Lower lobe of right lung (tissue), 2 donors: ENCODE measurements around the gene ARL6IP4. TPM values are rescaled to one million over a fixed set of nuclear protein-coding genes. Genes with fewer than 3 reads are reported as not detected.

ENCODE experiments used
- ATAC-seq, 2 donors: fragments of 200-7000 bp; cut with Tn5 transposase; one replicate each; pipeline ENCODE4 v1.9.1; 2020 to 2022; ENCODE audit warnings: mild to moderate bottlenecking in 2 of 2, moderate library complexity in 2 of 2
- DNase-seq: peaks from one replicate; pipeline ENCODE4 v3.0.0-alpha.2; 2020
- H3K27ac ChIP-seq: fragments of 200-600 bp; one replicate; pipeline ENCODE4 v1.8.0; 2022
- H3K27me3 ChIP-seq: fragments of 200-600 bp; one replicate; pipeline ENCODE4 v1.8.0; 2022; ENCODE audit warnings: low read depth
- H3K36me3 ChIP-seq: fragments of 200-600 bp; one replicate; pipeline ENCODE4 v1.8.0; 2022; ENCODE audit warnings: mild to moderate bottlenecking
- H3K4me1 ChIP-seq: fragments of 200-600 bp; one replicate; pipeline ENCODE4 v1.8.0; 2022
- H3K4me3 ChIP-seq: fragments of 200-600 bp; one replicate; pipeline ENCODE4 v1.8.0; 2022; ENCODE audit warnings: mild to moderate bottlenecking
- H3K9me3 ChIP-seq: fragments of 200-600 bp; one replicate; pipeline ENCODE4 v1.8.0; 2022
- CTCF ChIP-seq: fragments of 200-600 bp; IDR thresholded peaks from one replicate; pipeline ENCODE4 v1.8.0; 2022; ENCODE audit warnings: antibody characterized with exemption, mild to moderate bottlenecking
- intact Hi-C: fragments of 100-400 bp; cut with DNase I; formaldehyde crosslinking; loops from one replicate; pipeline ENCODE4 v1.11.0; 2022
- total RNA-seq: library from RNA; stranded (reverse); fragmentation: NEBNext Ultra II Directional; extraction: Animal tissue kit (Norgen Biotek cat#: 25700); gene quantifications from one replicate; pipeline ENCODE4 v1.2.1, GENCODE V29; 2021
- donor health status: DM: no; HTN: yes; CAD: no; lungs with severe emphysema.

The ARL6IP4 gene
- total RNA-seq, 1 donor from 2014 or later = 139 TPM

DNA sequence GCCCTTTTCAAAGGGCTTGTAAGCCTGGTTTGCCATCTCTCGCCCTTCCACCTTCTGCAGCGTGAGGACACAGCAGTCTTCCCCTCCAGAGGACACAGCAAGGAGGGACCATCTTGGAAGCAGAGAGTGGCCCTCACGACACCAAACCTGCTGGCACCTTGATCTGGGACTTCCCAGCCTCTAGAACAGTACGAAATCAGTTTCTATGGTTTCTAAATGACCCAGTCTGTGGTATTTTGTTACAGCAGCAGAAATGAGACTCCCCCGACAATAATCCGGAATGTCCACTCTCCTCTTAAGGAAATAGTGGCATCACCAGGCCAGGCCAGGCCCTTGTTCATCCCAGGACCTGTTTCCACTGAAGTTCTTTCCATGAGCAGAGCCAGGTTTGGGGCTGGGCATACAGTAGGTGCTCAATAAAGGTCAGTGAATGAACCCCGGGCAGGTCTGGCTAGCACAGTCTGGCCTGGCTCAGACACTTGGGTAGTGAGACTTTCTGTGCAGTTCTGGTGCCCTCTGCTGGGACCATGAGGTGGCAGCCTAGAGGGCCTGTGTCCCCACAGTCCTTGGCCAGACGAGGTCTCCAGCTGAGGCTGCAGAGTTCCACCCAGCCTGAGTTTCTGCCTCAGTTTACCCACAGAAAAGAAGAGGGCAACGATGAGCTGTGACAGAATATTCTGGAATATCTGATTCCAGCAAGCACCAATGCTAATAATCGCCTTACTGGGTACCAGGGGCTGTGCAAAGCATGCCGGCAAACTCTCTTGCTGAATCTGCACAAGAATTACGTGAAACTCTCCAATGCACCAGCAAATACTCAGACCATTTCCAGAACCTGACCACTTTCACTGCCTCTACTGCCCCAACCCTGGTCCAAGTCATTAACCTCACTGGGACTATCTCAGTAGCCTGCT, 28.2 kb upstream of the ARL6IP4 start:
- Histone ChIP-seq H3K4me1 (peaks cover 7% of the 10 kb centered on the region), H3K27me3 (no peaks in the 10 kb centered on the region), H3K36me3 (no peaks in the 10 kb centered on the region), H3K4me3 (no peak overlapping the region), H3K9me3 (no peaks in the 10 kb centered on the region), H3K27ac (no peak overlapping the region)
- ATAC-seq (peak; percentile 93 to 96), DNase-seq (peak; percentile 82)
- TF ChIP-seq CTCF = peak; percentile 94
- intact Hi-C loops = loop anchor here (5.0 kb wide), 1 partner anchor 90 kb away; no protein-coding TSS in a partner anchor

DNA sequence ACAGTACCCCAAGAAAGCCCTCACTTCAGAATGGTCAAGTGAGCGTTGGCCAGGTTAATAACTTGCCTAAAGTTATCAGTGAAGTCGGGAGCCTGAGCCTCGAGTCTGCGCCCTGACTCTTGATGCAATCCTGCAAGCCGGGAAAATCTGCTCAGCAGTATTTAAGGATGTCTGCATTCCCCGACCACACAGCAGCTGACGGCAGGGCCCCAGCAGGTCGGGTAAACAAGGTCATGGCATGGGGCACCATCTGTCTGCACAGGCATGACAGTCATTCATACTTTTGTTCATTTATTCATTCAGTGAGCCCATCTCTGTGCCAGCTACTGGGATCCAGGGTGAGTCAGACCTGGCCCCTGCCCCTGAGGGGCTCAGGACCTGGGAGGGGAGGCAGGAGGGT, 25.3 kb upstream of the ARL6IP4 start:
- DNase-seq (no peak), ATAC-seq (no peak)
- Histone ChIP-seq H3K4me1 (no peaks in the 10 kb centered on the region), H3K27ac (no peak overlapping the region), H3K9me3 (no peaks in the 10 kb centered on the region), H3K27me3 (no peaks in the 10 kb centered on the region), H3K4me3 (no peak overlapping the region), H3K36me3 (peaks cover 7% of the 10 kb centered on the region)
- intact Hi-C loops = no loop called here
- no peak for TF ChIP-seq CTCF

- ATAC-seq = no peak
- Histone ChIP-seq H3K4me1 (no peaks in the 10 kb centered on the region), H3K27me3 (no peaks in the 10 kb centered on the region), H3K4me3 (no peak overlapping the region), H3K27ac (no peak overlapping the region), H3K36me3 (peaks cover 7% of the 10 kb centered on the region), H3K9me3 (no peaks in the 10 kb centered on the region)
- DNase-seq = no peak
- no peak for TF ChIP-seq CTCF
- intact Hi-C loops = no loop called here
These were observed 24.4 kb upstream of the ARL6IP4 start for GRCh38 chr12:122956035-122956434.

GRCh38 chr12:122958198-122958888, 22.1 kb upstream of the ARL6IP4 start:
- ATAC-seq (no peak), DNase-seq (no peak)
- H3K36me3 ChIP-seq = peaks cover 7% of the 10 kb centered on the region
- no peaks in the 10 kb centered on the region for H3K9me3 ChIP-seq
- H3K27me3 ChIP-seq = no peaks in the 10 kb centered on the region
- intact Hi-C loops = no loop called here
- no peak overlapping the region for H3K4me3 ChIP-seq
- TF ChIP-seq CTCF = no peak
- no peak overlapping the region for H3K27ac ChIP-seq
- peaks cover 11% of the 10 kb centered on the region for H3K4me1 ChIP-seq

- Histone ChIP-seq H3K27ac (no peak overlapping the region), H3K27me3 (no peaks in the 10 kb centered on the region), H3K9me3 (no peaks in the 10 kb centered on the region), H3K4me1 (peaks cover 23% of the 10 kb centered on the region), H3K4me3 (no peak overlapping the region), H3K36me3 (peaks cover 7% of the 10 kb centered on the region)
- intact Hi-C loops = no loop called here
- DNase-seq = no peak
- no peak for ATAC-seq
- no peak for TF ChIP-seq CTCF
These were observed 20.8 kb upstream of the ARL6IP4 start for GRCh38 chr12:122959566-122960192.
